IMR-90 (cell line): ENCODE data around the gene SP8. TPM values are rescaled to one million over a fixed set of nuclear protein-coding genes. Genes with fewer than 3 reads are reported as not detected.

ENCODE experiments used
- ATAC-seq: fragments of 200-7000 bp; cut with Tn5 transposase; 2 replicates; pipeline ENCODE4 v1.9.1; 2020; ENCODE audit warnings: low read depth, mild to moderate bottlenecking, moderate library complexity
- BruUV-seq: library from RNA; stranded (reverse); fragments of 400-500 nt; replicated peaks from 2 replicates; lab custom pipeline; 2021; lab: Mats Ljungman, UMichigan
- CTCF ChIA-PET: fragments of 300-600 bp; formaldehyde crosslinking; extraction: SDS; loops from one replicate; lab custom pipeline; 2021; ENCODE audit warnings: antibody characterized with exemption; lab: Yijun Ruan, JAX
- POLR2A ChIA-PET: fragments of 300-600 bp; sonication (Branson Sonifier 250); formaldehyde crosslinking; loops from one replicate; lab custom pipeline; 2022; ENCODE audit warnings: antibody characterized with exemption; ENCODE audit not compliant: unreplicated experiment; lab: Charles Lee
- DNase-seq: peaks from one replicate; pipeline ENCODE4 v3.0.0; 2013
- H2AFZ ChIP-seq: replicated peaks from 2 replicates; pipeline ENCODE3; 2013; ENCODE audit warnings: low read length, mild to moderate bottlenecking; ENCODE audit not compliant: poor library complexity
- H2AK5ac ChIP-seq: 2 replicates; pipeline ENCODE4 v1.6.1; 2013; ENCODE audit warnings: low read depth, low read length, inconsistent platforms
- H2AK9ac ChIP-seq: replicated peaks from 2 replicates; pipeline ENCODE3; 2013; ENCODE audit warnings: mild to moderate bottlenecking, low read depth, low read length, moderate library complexity; ENCODE audit not compliant: poor library complexity
- H2BK120ac ChIP-seq: 2 replicates; pipeline ENCODE4 v1.6.1; 2013; ENCODE audit warnings: low read depth, low read length, inconsistent platforms
- H2BK15ac ChIP-seq: 3 replicates; pipeline ENCODE4 v1.6.1; 2013; ENCODE audit warnings: low read depth, low read length, inconsistent platforms
- H2BK20ac ChIP-seq: 2 replicates; pipeline ENCODE4 v1.6.1; 2013; ENCODE audit warnings: low read depth, mild to moderate bottlenecking, inconsistent platforms, low read length, moderate library complexity
- H2BK5ac ChIP-seq: 2 replicates; pipeline ENCODE4 v1.6.1; 2013; ENCODE audit warnings: mild to moderate bottlenecking, low read depth, low read length, inconsistent platforms; ENCODE audit not compliant: poor library complexity, severe bottlenecking
- H3K14ac ChIP-seq: replicated peaks from 2 replicates; pipeline ENCODE4 v1.6.1; 2013; ENCODE audit warnings: low read depth, low read length, inconsistent platforms
- H3K18ac ChIP-seq: 2 replicates; pipeline ENCODE4 v1.6.1; 2013; ENCODE audit warnings: low read depth, low read length, control low read depth
- H3K23ac ChIP-seq: 2 replicates; pipeline ENCODE4 v1.6.1; 2013; ENCODE audit warnings: low read depth, low read length, inconsistent platforms
- H3K27ac ChIP-seq: 2 replicates; pipeline ENCODE4 v1.5.1; 2013; ENCODE audit warnings: mild to moderate bottlenecking, control low read depth, low read length; ENCODE audit not compliant: insufficient read depth
- H3K27me3 ChIP-seq: 2 replicates; pipeline ENCODE4 v1.6.1; 2013; ENCODE audit warnings: low read length; ENCODE audit not compliant: control insufficient read depth, insufficient read depth
- H3K36me3 ChIP-seq: 2 replicates; pipeline ENCODE4 v1.6.1; 2013; ENCODE audit warnings: low read length, mixed read lengths; ENCODE audit not compliant: control insufficient read depth, insufficient read depth
- H3K4ac ChIP-seq: 2 replicates; pipeline ENCODE4 v1.6.1; 2013; ENCODE audit warnings: low read depth, low read length, inconsistent platforms
- H3K4me1 ChIP-seq: 2 replicates; pipeline ENCODE4 v1.6.1; 2013; ENCODE audit warnings: low read length, mixed read lengths; ENCODE audit not compliant: control insufficient read depth, insufficient read depth
- H3K4me2 ChIP-seq: 2 replicates; pipeline ENCODE4 v1.6.1; 2013; ENCODE audit warnings: low read depth, mild to moderate bottlenecking, control low read depth, low read length, moderate library complexity
- H3K4me3 ChIP-seq: 2 replicates; pipeline ENCODE4 v1.5.1; 2013; ENCODE audit warnings: low read depth, mild to moderate bottlenecking, control low read depth, low read length, moderate library complexity; ENCODE audit not compliant: insufficient read depth
- H3K56ac ChIP-seq: 2 replicates; pipeline ENCODE4 v1.6.1; 2013; ENCODE audit warnings: low read length, inconsistent platforms; ENCODE audit not compliant: insufficient read depth; ENCODE audit errors: extremely low read depth
- H3K79me1 ChIP-seq, 2 experiments: 2 replicates each; pipeline ENCODE4 v1.6.1; 2013; ENCODE audit warnings: low read length in 2 of 2, inconsistent platforms in 1 of 2, low read depth in 1 of 2
- H3K9ac ChIP-seq: 2 replicates; pipeline ENCODE4 v1.6.1; 2013; ENCODE audit warnings: low read depth, low read length, control low read depth
- H3K9me1 ChIP-seq: 2 replicates; pipeline ENCODE4 v1.6.1; 2013; ENCODE audit warnings: low read length, inconsistent platforms; ENCODE audit not compliant: insufficient read depth
- H3K9me3 ChIP-seq: 2 replicates; pipeline ENCODE4 v1.6.1; 2013; ENCODE audit warnings: low read length; ENCODE audit not compliant: control insufficient read depth, insufficient read depth
- H4K20me1 ChIP-seq: 2 replicates; pipeline ENCODE4 v1.6.1; 2013; ENCODE audit warnings: low read length, inconsistent platforms; ENCODE audit not compliant: insufficient read depth
- H4K5ac ChIP-seq: 2 replicates; pipeline ENCODE4 v1.6.1; 2013; ENCODE audit warnings: mild to moderate bottlenecking, low read depth, low read length, control low read depth
- H4K8ac ChIP-seq, 2 experiments: 2 replicates each; pipeline ENCODE4 v1.6.1; 2013; ENCODE audit warnings: low read depth in 2 of 2, low read length in 2 of 2, control low read depth in 1 of 2, inconsistent platforms in 1 of 2
- H4K91ac ChIP-seq: 2 replicates; pipeline ENCODE4 v1.6.1; 2013; ENCODE audit warnings: low read depth, low read length, inconsistent platforms; ENCODE audit not compliant: insufficient read depth
- CEBPB ChIP-seq: IDR thresholded peaks from 2 replicates; pipeline ENCODE4 v1.6.1; 2012; ENCODE audit warnings: low read depth, low read length, improper control_type of control experiment
- CHD1 ChIP-seq: IDR thresholded peaks from 2 replicates; pipeline ENCODE4 v1.6.1; 2012; ENCODE audit warnings: low read depth, low read length, improper control_type of control experiment
- CTCF ChIP-seq: conservative IDR thresholded peaks from 2 replicates; pipeline ENCODE4 v1.5.1; 2012; ENCODE audit warnings: mild to moderate bottlenecking, low read depth, low read length, improper control_type of control experiment
- FOS ChIP-seq: fragments of 150-350 bp; IDR thresholded peaks from 2 replicates; pipeline ENCODE4 v1.6.1; 2016; ENCODE audit warnings: low read depth, low read length
- MAFK ChIP-seq: IDR thresholded peaks from 2 replicates; pipeline ENCODE4 v1.6.1; 2012; ENCODE audit warnings: low read depth, low read length, improper control_type of control experiment
- MXI1 ChIP-seq: IDR thresholded peaks from 2 replicates; pipeline ENCODE4 v1.6.1; 2012; ENCODE audit warnings: low read depth, mild to moderate bottlenecking, low read length, moderate library complexity, borderline replicate concordance
- NFE2L2 ChIP-seq: fragments of 150-350 bp; IDR thresholded peaks from 2 replicates; pipeline ENCODE4 v1.6.1; 2016; ENCODE audit warnings: low read depth, mild to moderate bottlenecking, low read length
- RFX5 ChIP-seq: IDR thresholded peaks from 2 replicates; pipeline ENCODE4 v1.8.0; 2012; ENCODE audit warnings: low read depth, mild to moderate bottlenecking, low read length, moderate library complexity
- SMC3 ChIP-seq: fragments of 150-350 bp; IDR thresholded peaks from 2 replicates; pipeline ENCODE4 v1.6.1; 2016; ENCODE audit warnings: low read depth, mild to moderate bottlenecking, antibody characterized with exemption, low read length, moderate library complexity
- USF2 ChIP-seq: fragments of 150-350 bp; IDR thresholded peaks from 2 replicates; pipeline ENCODE4 v1.6.1; 2017; ENCODE audit warnings: mild to moderate bottlenecking, antibody characterized with exemption, low read length, low read depth
- WGBS, 2 experiments: methylation state at CpG; one replicate each; pipeline versions ENCODE4 v1.1.5 to v1.1.7; 2013; ENCODE audit warnings: missing lambda C conversion rate in 2 of 2; ENCODE audit not compliant: insufficient read length in 1 of 2; ENCODE audit errors: extremely low coverage in 2 of 2; 5-methylcytosine and 5-hydroxymethylcytosine counted together
- dilution Hi-C: fragments of 300-500 bp; cut with HindIII; formaldehyde crosslinking; loops from one replicate; pipeline ENCODE4 v1.14.3; 2018; ENCODE audit warnings: low sequenced_read_pairs; ENCODE audit not compliant: unreplicated experiment
- in situ Hi-C: fragments of 300-500 bp; cut with MboI; formaldehyde crosslinking; loops from 3 replicates; pipeline ENCODE4 v1.14.3; 2019; ENCODE audit warnings: low sequenced_read_pairs, inconsistent platforms, mixed read lengths
- intact Hi-C: fragments of 100-400 bp; cut with micrococcal nuclease; formaldehyde crosslinking; loops from 2 replicates; pipeline ENCODE4 v1.10.0; 2022
- polyA plus RNA-seq, 3 experiments: library from polyadenylated mRNA; depleted of rRNA; stranded (reverse); fragments of >200 nt; gene quantifications; 2 replicates each; pipeline ENCODE4 v1.2.3, GENCODE V29; 2012; ENCODE audit warnings: low replicate concordance in 1 of 3
- total RNA-seq: library from RNA; depleted of rRNA; stranded (reverse); fragments of >200 nt; gene quantifications from 2 replicates; pipeline ENCODE4 v1.2.3, GENCODE V29; 2012

The SP8 gene
- total and polyA plus RNA-seq, 2 of the 4 experiments (the other 2 are of a cell fraction), result not detected

GRCh38 chr7:20776214-20776911 is 10.3 kb downstream of the SP8 start:
- peaks cover 39% of the 10 kb centered on the region for H3K27me3 ChIP-seq
- H3K4me3 ChIP-seq, result no peak overlapping the region
- H2BK5ac ChIP-seq, result no peak overlapping the region
- H3K56ac ChIP-seq, result no peak overlapping the region
- ChIA-PET POLR2A (no interaction called here), CTCF (no interaction called here)
- no peak overlapping the region for H3K27ac ChIP-seq
- H2AK5ac ChIP-seq, result no peak overlapping the region
- H3K9me1 ChIP-seq, result no peaks in the 10 kb centered on the region
- no peak overlapping the region for H3K18ac ChIP-seq
- H3K14ac ChIP-seq, result no peak overlapping the region
- no peak for DNase-seq
- dilution Hi-C loops, result no loop called here
- no peaks in the 10 kb centered on the region for H4K20me1 ChIP-seq
- H3K79me1 ChIP-seq, result no peaks in the 10 kb centered on the region
- H4K8ac ChIP-seq, result no peak overlapping the region
- H3K9ac ChIP-seq, result no peak overlapping the region
- H3K36me3 ChIP-seq, result no peaks in the 10 kb centered on the region
- in situ Hi-C loops, result loop anchor here (10.0 kb wide), 2 partner anchors 728 to 1228 kb away; no protein-coding TSS in a partner anchor
- BruUV-seq, result no TSS peak
- intact Hi-C loops, result loop anchor here (5.0 kb wide), 1 partner anchor 1306 kb away; no protein-coding TSS in a partner anchor
- H3K9me3 ChIP-seq, result no peaks in the 10 kb centered on the region
- no peak overlapping the region for H2BK15ac ChIP-seq
- H2BK120ac ChIP-seq, result no peak overlapping the region
- H2AK9ac ChIP-seq, result no peak overlapping the region
- no peaks in the 10 kb centered on the region for H3K4me1 ChIP-seq
- ATAC-seq, result no peak
- no CpG with 5 or more reads among the region's 29 CpGs for WGBS, 2 experiments
- H3K23ac ChIP-seq, result no peak overlapping the region
- no peak overlapping the region for H4K5ac ChIP-seq
- H2AFZ ChIP-seq, result no peak overlapping the region
- no peak overlapping the region for H2BK20ac ChIP-seq
- no peak for TF ChIP-seq CEBPB
- TF ChIP-seq FOS, result no peak
- no peak for TF ChIP-seq RFX5
- no peak for TF ChIP-seq CTCF
- no peak for TF ChIP-seq MAFK
- no peak for TF ChIP-seq USF2
- TF ChIP-seq CHD1, result no peak
- TF ChIP-seq MXI1, result no peak
- no peak for TF ChIP-seq SMC3
- no peak for TF ChIP-seq NFE2L2
- H4K91ac ChIP-seq, result no peak overlapping the region
- no peak overlapping the region for H3K4me2 ChIP-seq
- H3K4ac ChIP-seq, result no peak overlapping the region
